Caco-2 (cell line): ENCODE measurements around the gene GRB10. TPM values are rescaled to one million over a fixed set of nuclear protein-coding genes. Genes with fewer than 3 reads are reported as not detected.

Experiments
- BruUV-seq: library from RNA; stranded (reverse); fragments of 400-500 nt; replicated peaks from 2 replicates; lab custom pipeline; 2021; lab: Mats Ljungman, UMichigan
- CTCF ChIA-PET: fragments of 300-600 bp; sonication (Branson Sonifier 250); formaldehyde crosslinking; loops from one replicate; lab custom pipeline; 2022; ENCODE audit warnings: antibody characterized with exemption; lab: Charles Lee
- POLR2A ChIA-PET: fragments of 300-600 bp; sonication (Branson Sonifier 250); formaldehyde crosslinking; loops from one replicate; lab custom pipeline; 2022; ENCODE audit warnings: antibody characterized with exemption; lab: Charles Lee
- DNase-seq, 2 experiments: peaks; one replicate each; pipeline versions ENCODE4 v3.0.0 to v3.0.0-alpha.2; 2020 to 2022
- H3K27me3 ChIP-seq: replicated peaks from 2 replicates; pipeline ENCODE4 v1.6.0; 2011; ENCODE audit warnings: low read length; ENCODE audit not compliant: control insufficient read depth, insufficient read depth
- H3K36me3 ChIP-seq: 2 replicates; pipeline ENCODE4 v1.5.1; 2011; ENCODE audit warnings: low read length; ENCODE audit not compliant: control insufficient read depth, insufficient read depth
- H3K4me1 ChIP-seq: fragments of 250-450 bp; sonication (Bioruptor Pico); 2 replicates; pipeline ENCODE4 v1.5.1; 2020; ENCODE audit warnings: mild to moderate bottlenecking
- H3K4me3 ChIP-seq: 2 replicates; pipeline ENCODE4 v1.5.1; 2011; ENCODE audit warnings: low read depth, mild to moderate bottlenecking, control low read depth, low read length
- H3K9me3 ChIP-seq: fragments of 250-450 bp; sonication (Bioruptor Pico); 2 replicates; pipeline ENCODE4 v1.5.1; 2020; ENCODE audit warnings: mild to moderate bottlenecking, moderate library complexity
- H3K27ac Mint-ChIP-seq: one replicate; pipeline ENCODE4 v1.8.0; 2022; ENCODE audit warnings: mixed read lengths; ENCODE audit not compliant: unreplicated experiment
- H3K27me3 Mint-ChIP-seq: one replicate; pipeline ENCODE4 v1.8.0; 2022; ENCODE audit warnings: mixed read lengths; ENCODE audit not compliant: insufficient read depth, unreplicated experiment
- H3K36me3 Mint-ChIP-seq: one replicate; pipeline ENCODE4 v1.8.0; 2022; ENCODE audit warnings: mild to moderate bottlenecking, mixed read lengths; ENCODE audit not compliant: insufficient read depth, unreplicated experiment
- H3K4me1 Mint-ChIP-seq: one replicate; pipeline ENCODE4 v1.8.0; 2022; ENCODE audit warnings: low read depth, mixed read lengths; ENCODE audit not compliant: unreplicated experiment
- H3K4me3 Mint-ChIP-seq: one replicate; pipeline ENCODE4 v1.8.0; 2022; ENCODE audit warnings: mild to moderate bottlenecking, moderate library complexity, mixed read lengths; ENCODE audit not compliant: unreplicated experiment
- H3K9me3 Mint-ChIP-seq: one replicate; pipeline ENCODE4 v1.8.0; 2022; ENCODE audit warnings: mixed read lengths; ENCODE audit not compliant: unreplicated experiment
- intact Hi-C: fragments of 100-400 bp; cut with micrococcal nuclease; formaldehyde crosslinking; loops from one replicate; pipeline ENCODE4 v1.10.0; 2022; ENCODE audit not compliant: unreplicated experiment
- total RNA-seq: library from RNA; stranded (reverse); gene quantifications from 2 replicates; pipeline ENCODE4 v1.2.3, GENCODE V29; 2022
- TF ChIP-seq, protein P1 (sequence below), 2 experiments: fragments of 200-600 bp in 1 of 2; IDR thresholded peaks; 1 replicate in 1 of 2; 2 replicates in 1 of 2; pipeline versions ENCODE4 v1.5.1 to v1.8.0; 2011 to 2022; ENCODE audit warnings: antibody characterized with exemption in 1 of 2, control low read depth in 1 of 2, inconsistent platforms in 1 of 2, low read depth in 1 of 2, low read length in 1 of 2, mild to moderate bottlenecking in 1 of 2, moderate library complexity in 1 of 2; ENCODE audit not compliant: insufficient read depth in 1 of 2, severe bottlenecking in 1 of 2, unreplicated experiment in 1 of 2

The GRB10 gene
- total RNA-seq, 1 experiment from 2014 or later, result 79.3 TPM

DNA sequence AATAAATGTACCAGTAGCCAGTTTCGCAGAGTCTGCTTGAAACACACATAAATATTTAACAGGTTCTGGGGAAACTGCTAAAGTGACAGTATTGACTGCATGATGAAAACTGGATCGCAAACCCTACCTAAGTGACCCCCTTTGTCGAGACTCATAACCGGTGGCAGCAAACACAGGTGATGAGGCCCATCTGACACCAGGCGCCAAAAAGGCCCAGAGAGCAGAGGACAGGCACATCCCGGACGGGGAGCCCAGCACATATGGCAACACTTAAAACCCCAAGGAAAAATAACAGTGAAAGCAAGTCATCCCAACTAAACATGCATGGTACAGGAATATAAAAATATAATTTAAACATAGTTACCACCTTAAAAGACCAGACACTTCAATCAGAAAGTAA lies 62.4 kb downstream of the GRB10 start:
- intact Hi-C loops, result no loop called here
- no peaks in the 10 kb centered on the region for H3K27me3 ChIP-seq
- Mint-ChIP-seq H3K27ac (no peak overlapping the region), H3K4me1 (peaks cover 25% of the 10 kb centered on the region), H3K36me3 (peaks cover 13% of the 10 kb centered on the region), H3K27me3 (no peaks in the 10 kb centered on the region), H3K9me3 (no peaks in the 10 kb centered on the region), H3K4me3 (no peak overlapping the region)
- TF ChIP-seq, protein P1, sequence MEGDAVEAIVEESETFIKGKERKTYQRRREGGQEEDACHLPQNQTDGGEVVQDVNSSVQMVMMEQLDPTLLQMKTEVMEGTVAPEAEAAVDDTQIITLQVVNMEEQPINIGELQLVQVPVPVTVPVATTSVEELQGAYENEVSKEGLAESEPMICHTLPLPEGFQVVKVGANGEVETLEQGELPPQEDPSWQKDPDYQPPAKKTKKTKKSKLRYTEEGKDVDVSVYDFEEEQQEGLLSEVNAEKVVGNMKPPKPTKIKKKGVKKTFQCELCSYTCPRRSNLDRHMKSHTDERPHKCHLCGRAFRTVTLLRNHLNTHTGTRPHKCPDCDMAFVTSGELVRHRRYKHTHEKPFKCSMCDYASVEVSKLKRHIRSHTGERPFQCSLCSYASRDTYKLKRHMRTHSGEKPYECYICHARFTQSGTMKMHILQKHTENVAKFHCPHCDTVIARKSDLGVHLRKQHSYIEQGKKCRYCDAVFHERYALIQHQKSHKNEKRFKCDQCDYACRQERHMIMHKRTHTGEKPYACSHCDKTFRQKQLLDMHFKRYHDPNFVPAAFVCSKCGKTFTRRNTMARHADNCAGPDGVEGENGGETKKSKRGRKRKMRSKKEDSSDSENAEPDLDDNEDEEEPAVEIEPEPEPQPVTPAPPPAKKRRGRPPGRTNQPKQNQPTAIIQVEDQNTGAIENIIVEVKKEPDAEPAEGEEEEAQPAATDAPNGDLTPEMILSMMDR (IDR thresholded peaks at IDR 0.05; ENCODE audit: insufficient read depth in 1 of 2, low read depth in 1 of 2, low read length in 1 of 2, severe bottlenecking in 1 of 2, unreplicated experiment in 1 of 2), result no peak
- no peak for DNase-seq
- H3K4me3 ChIP-seq, result no peak overlapping the region
- H3K36me3 ChIP-seq, result no peaks in the 10 kb centered on the region; the same call in 1 of the 2 replicates
- peaks cover 29% of the 10 kb centered on the region for H3K4me1 ChIP-seq
- BruUV-seq, result no TSS peak
- H3K9me3 ChIP-seq, result no peaks in the 10 kb centered on the region
- ChIA-PET POLR2A (no interaction called here), CTCF (interaction anchor here (0.6 kb wide), 1 partner anchor 1585 kb away, joined by 4 read pairs; no protein-coding TSS in a partner anchor)

GRCh38 chr7:50718876-50719275 lies 63.8 kb downstream of the GRB10 start:
- Mint-ChIP-seq H3K27ac (peak overlapping the region; percentile 8), H3K4me3 (peak overlapping the region; percentile 5)

GRCh38 chr7:50718311-50718710 lies 64.4 kb downstream of the GRB10 start:
- DNase-seq, result no peak
- Histone ChIP-seq H3K4me3 (no peak overlapping the region), H3K36me3 (no peaks in the 10 kb centered on the region), H3K9me3 (no peaks in the 10 kb centered on the region), H3K4me1 (peaks cover 29% of the 10 kb centered on the region), H3K27me3 (no peaks in the 10 kb centered on the region)
- no TSS peak for BruUV-seq
- peaks cover 25% of the 10 kb centered on the region for H3K4me1 Mint-ChIP-seq
- no peaks in the 10 kb centered on the region for H3K9me3 Mint-ChIP-seq
- H3K4me3 Mint-ChIP-seq, result no peak overlapping the region
- intact Hi-C loops, result no loop called here
- TF ChIP-seq, protein P1 (IDR thresholded peaks at IDR 0.05; ENCODE audit: insufficient read depth in 1 of 2, low read depth in 1 of 2, low read length in 1 of 2, severe bottlenecking in 1 of 2, unreplicated experiment in 1 of 2), result no peak
- H3K27ac Mint-ChIP-seq, result no peak overlapping the region
- H3K36me3 Mint-ChIP-seq, result peaks cover 13% of the 10 kb centered on the region
- no peaks in the 10 kb centered on the region for H3K27me3 Mint-ChIP-seq
- CTCF ChIA-PET, result no interaction called here
- POLR2A ChIA-PET, result no interaction called here

More at GRCh38 chr7:50718876-50719275, 63.8 kb downstream of the GRB10 start:
- Mint-ChIP-seq H3K9me3 (no peaks in the 10 kb centered on the region), H3K4me1 (peaks cover 25% of the 10 kb centered on the region), H3K27me3 (no peaks in the 10 kb centered on the region), H3K36me3 (peaks cover 13% of the 10 kb centered on the region)
- TF ChIP-seq, protein P1 (IDR thresholded peaks at IDR 0.05; ENCODE audit: insufficient read depth in 1 of 2, low read depth in 1 of 2, low read length in 1 of 2, severe bottlenecking in 1 of 2, unreplicated experiment in 1 of 2), result no peak
- no TSS peak for BruUV-seq
- Histone ChIP-seq H3K4me3 (no peak overlapping the region), H3K4me1 (peaks cover 29% of the 10 kb centered on the region), H3K9me3 (no peaks in the 10 kb centered on the region), H3K36me3 (no peaks in the 10 kb centered on the region; the same call in 1 of the 2 replicates), H3K27me3 (no peaks in the 10 kb centered on the region)
- intact Hi-C loops, result loop anchor here (1.0 kb wide), 1 partner anchor 14 kb away; no protein-coding TSS in a partner anchor
- peak in 1 of 2 experiments; percentile 29 for DNase-seq
- ChIA-PET CTCF (no interaction called here), POLR2A (no interaction called here)
